SK-MEL-5 (cell line): ENCODE data around the gene CD247. TPM values are rescaled to one million over a fixed set of nuclear protein-coding genes. Genes with fewer than 3 reads are reported as not detected.

Experiments used
- DNase-seq: peaks from one replicate; pipeline ENCODE4 v3.0.0-alpha.2; 2016; ENCODE audit warnings: low read depth, low spot score
- in situ Hi-C: cut with HindIII; loops from 2 replicates; pipeline ENCODE4 v1.10.0; 2016; ENCODE audit warnings: low sequenced_read_pairs, high pct_unique_total_duplicates, low pct_unique_long_range_greater_than_20kb
- total RNA-seq: library from RNA; depleted of rRNA; stranded (reverse); fragments of >200 nt; shearing (Covaris generic); gene quantifications from 2 replicates; pipeline ENCODE4 v1.2.3, GENCODE V29; 2014

The CD247 gene
- total RNA-seq, 1 experiment from 2014 or later = 0.77 TPM

- in situ Hi-C loops = no loop called here
- DNase-seq = no peak
Measured at GRCh38 chr1:167477986-167478385, 40.3 kb downstream of the CD247 start.

- in situ Hi-C loops = no loop called here
- no peak for DNase-seq
Measured at GRCh38 chr1:167476061-167476460, 42.3 kb downstream of the CD247 start.

- no peak for DNase-seq
- in situ Hi-C loops = no loop called here
Measured at GRCh38 chr1:167474191-167474641, 44.1 kb downstream of the CD247 start.

GRCh38 chr1:167473761-167474160 lies 44.6 kb downstream of the CD247 start:
- no peak for DNase-seq
- in situ Hi-C loops = no loop called here

GRCh38 chr1:167472752-167473521 lies 45.4 kb downstream of the CD247 start:
- DNase-seq = no peak
- in situ Hi-C loops = no loop called here

GRCh38 chr1:167471568-167471967 lies 46.8 kb downstream of the CD247 start:
- DNase-seq = no peak
- in situ Hi-C loops = no loop called here

- no peak for DNase-seq
- in situ Hi-C loops = no loop called here
Measured at GRCh38 chr1:167469280-167469965, 48.9 kb downstream of the CD247 start.

GRCh38 chr1:167467752-167468151 lies 50.6 kb downstream of the CD247 start:
- in situ Hi-C loops = no loop called here
- DNase-seq = no peak

GRCh38 chr1:167467126-167467710 lies 51.1 kb downstream of the CD247 start:
- no peak for DNase-seq
- in situ Hi-C loops = no loop called here

- no peak for DNase-seq
- in situ Hi-C loops = no loop called here
Measured at GRCh38 chr1:167465743-167466142, 52.6 kb downstream of the CD247 start.

GRCh38 chr1:167465018-167465417 lies 53.3 kb downstream of the CD247 start:
- in situ Hi-C loops = no loop called here
- DNase-seq = no peak

GRCh38 chr1:167463875-167464575 lies 54.3 kb downstream of the CD247 start:
- in situ Hi-C loops = no loop called here

GRCh38 chr1:167463080-167463479 lies 55.2 kb downstream of the CD247 start:
- in situ Hi-C loops = no loop called here
- no peak for DNase-seq

More at GRCh38 chr1:167463875-167464575, 54.3 kb downstream of the CD247 start:
- DNase-seq = no peak

GRCh38 chr1:167462341-167462740 lies 56.0 kb downstream of the CD247 start:
- no peak for DNase-seq
- in situ Hi-C loops = no loop called here

- in situ Hi-C loops = no loop called here
- DNase-seq = no peak
Measured at GRCh38 chr1:167460836-167461235, 57.5 kb downstream of the CD247 start.

GRCh38 chr1:167457936-167458584 lies 60.3 kb downstream of the CD247 start:
- DNase-seq = no peak
- in situ Hi-C loops = no loop called here

- DNase-seq = no peak
- in situ Hi-C loops = no loop called here
Measured at GRCh38 chr1:167456926-167457325, 61.4 kb downstream of the CD247 start.

GRCh38 chr1:167456524-167456923 lies 61.8 kb downstream of the CD247 start:
- in situ Hi-C loops = no loop called here
- DNase-seq = no peak
